ENCODE results near the gene CLIC1. TPM values are rescaled to one million over a fixed set of nuclear protein-coding genes. Genes with fewer than 3 reads are reported as not detected.
"Not testable (repeated sequence)": the region's sequence is repeated elsewhere in the genome, so short reads cannot be mapped to it uniquely, and the experiment has no call there.

Gene CLIC1
- total RNA-seq, 1 donor from 2014 or later, result 234 TPM

DNA sequence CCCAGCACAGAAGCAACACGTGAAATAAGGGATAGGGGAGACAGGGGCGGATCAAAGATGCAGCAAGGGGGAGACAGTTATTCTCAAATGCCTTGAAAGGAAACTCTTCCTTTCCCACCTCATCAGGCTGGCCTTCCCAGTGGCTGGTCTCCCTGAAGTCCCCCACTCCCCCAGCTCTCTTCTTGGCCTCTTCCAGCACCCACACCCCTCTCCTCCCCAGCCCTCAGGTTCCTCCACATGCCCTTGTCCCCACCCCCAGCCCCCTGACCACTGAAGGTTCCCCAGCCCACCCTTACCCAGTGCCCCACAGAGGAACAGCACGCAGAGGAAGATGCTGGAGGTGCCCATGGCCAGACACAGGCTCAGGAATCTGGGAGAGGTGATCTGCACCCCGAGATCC lies 22.9 kb downstream of the CLIC1 start:
- H3K4me1 Mint-ChIP-seq, result peaks cover 49% of the 10 kb centered on the region
- H3K27me3 ChIP-seq, result no peaks in the 10 kb centered on the region
- no peak overlapping the region for H3K27ac ChIP-seq
- no peak for DNase-seq (ENCODE audit: low spot score)
- H3F3A ChIP-seq (ENCODE audit: low read depth), result peaks cover 21% of the 10 kb centered on the region
- peaks cover 19% of the 10 kb centered on the region for H3K27me3 Mint-ChIP-seq (ENCODE audit: insufficient read depth, low read depth)
- H3K36me3 ChIP-seq, result no peaks in the 10 kb centered on the region
- H3K9me3 ChIP-seq (ENCODE audit: low read depth), result no peaks in the 10 kb centered on the region
- H3K4me3 ChIP-seq, result no peak overlapping the region
- H4K20me1 ChIP-seq (ENCODE audit: low read depth), result no peaks in the 10 kb centered on the region
- peak overlapping the region; percentile 16 for H3K4me3 Mint-ChIP-seq
- no peaks in the 10 kb centered on the region for H3K79me2 ChIP-seq (ENCODE audit: low read depth)
- no peaks in the 10 kb centered on the region for H3K9me3 Mint-ChIP-seq
- H3K9ac ChIP-seq, result no peak overlapping the region
- H2AFZ ChIP-seq (replicated peaks), result peak overlapping the region; percentile 75
- peak overlapping the region; percentile 64 for H3K4me2 ChIP-seq
- TF ChIP-seq EZH2 (IDR thresholded peaks at IDR 0.05) (no peak), EZH2phosphoT487 (IDR thresholded peaks at IDR 0.05) (no peak)
- TF ChIP-seq, protein P1, sequence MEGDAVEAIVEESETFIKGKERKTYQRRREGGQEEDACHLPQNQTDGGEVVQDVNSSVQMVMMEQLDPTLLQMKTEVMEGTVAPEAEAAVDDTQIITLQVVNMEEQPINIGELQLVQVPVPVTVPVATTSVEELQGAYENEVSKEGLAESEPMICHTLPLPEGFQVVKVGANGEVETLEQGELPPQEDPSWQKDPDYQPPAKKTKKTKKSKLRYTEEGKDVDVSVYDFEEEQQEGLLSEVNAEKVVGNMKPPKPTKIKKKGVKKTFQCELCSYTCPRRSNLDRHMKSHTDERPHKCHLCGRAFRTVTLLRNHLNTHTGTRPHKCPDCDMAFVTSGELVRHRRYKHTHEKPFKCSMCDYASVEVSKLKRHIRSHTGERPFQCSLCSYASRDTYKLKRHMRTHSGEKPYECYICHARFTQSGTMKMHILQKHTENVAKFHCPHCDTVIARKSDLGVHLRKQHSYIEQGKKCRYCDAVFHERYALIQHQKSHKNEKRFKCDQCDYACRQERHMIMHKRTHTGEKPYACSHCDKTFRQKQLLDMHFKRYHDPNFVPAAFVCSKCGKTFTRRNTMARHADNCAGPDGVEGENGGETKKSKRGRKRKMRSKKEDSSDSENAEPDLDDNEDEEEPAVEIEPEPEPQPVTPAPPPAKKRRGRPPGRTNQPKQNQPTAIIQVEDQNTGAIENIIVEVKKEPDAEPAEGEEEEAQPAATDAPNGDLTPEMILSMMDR (IDR thresholded peaks at IDR 0.05), result no peak
- H3K36me3 Mint-ChIP-seq, result no peaks in the 10 kb centered on the region
- H3K4me1 ChIP-seq, result peaks cover 25% of the 10 kb centered on the region
- H3K27ac Mint-ChIP-seq, result peak overlapping the region; percentile 97

DNA sequence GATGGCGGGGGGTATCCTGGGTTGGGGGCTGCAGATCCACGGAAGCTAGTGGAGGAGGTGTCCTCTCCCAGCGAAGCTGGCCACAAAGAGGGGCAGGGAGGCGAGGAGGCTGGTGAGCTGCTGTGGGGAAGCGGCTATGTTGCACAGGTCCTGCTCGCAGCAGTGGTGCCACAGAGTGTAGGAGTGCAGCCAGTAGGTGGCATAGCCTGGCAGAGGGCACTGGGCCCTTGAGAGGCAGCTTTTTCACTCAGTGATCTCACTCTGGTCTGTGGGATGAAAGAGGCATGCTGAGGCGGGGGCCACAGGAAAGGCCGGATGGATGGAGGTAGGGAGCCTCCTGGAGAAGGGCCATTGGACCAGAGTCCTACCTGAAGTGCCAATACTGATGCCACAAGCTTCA lies 24.0 kb downstream of the CLIC1 start:
- Histone ChIP-seq H3K27ac (no peak overlapping the region), H3K4me2 (no peak overlapping the region), H3K4me1 (peaks cover 25% of the 10 kb centered on the region), H3F3A (ENCODE audit: low read depth) (peaks cover 21% of the 10 kb centered on the region), H3K9me3 (ENCODE audit: low read depth) (no peaks in the 10 kb centered on the region), H2AFZ (replicated peaks) (no peak overlapping the region), H3K4me3 (no peak overlapping the region), H3K9ac (no peak overlapping the region), H4K20me1 (ENCODE audit: low read depth) (no peaks in the 10 kb centered on the region), H3K27me3 (no peaks in the 10 kb centered on the region), H3K36me3 (no peaks in the 10 kb centered on the region), H3K79me2 (ENCODE audit: low read depth) (no peaks in the 10 kb centered on the region)
- H3K4me1 Mint-ChIP-seq, result peaks cover 46% of the 10 kb centered on the region
- H3K4me3 Mint-ChIP-seq, result peak overlapping the region; percentile 75
- H3K9me3 Mint-ChIP-seq, result no peaks in the 10 kb centered on the region
- TF ChIP-seq EZH2 (IDR thresholded peaks at IDR 0.05) (no peak), EZH2phosphoT487 (IDR thresholded peaks at IDR 0.05) (no peak)
- TF ChIP-seq, protein P1 (IDR thresholded peaks at IDR 0.05), result no peak
- peak overlapping the region; percentile 84 for H3K27ac Mint-ChIP-seq
- DNase-seq (ENCODE audit: low spot score), result no peak
- H3K36me3 Mint-ChIP-seq, result no peaks in the 10 kb centered on the region
- peaks cover 17% of the 10 kb centered on the region for H3K27me3 Mint-ChIP-seq (ENCODE audit: insufficient read depth, low read depth)

DNA sequence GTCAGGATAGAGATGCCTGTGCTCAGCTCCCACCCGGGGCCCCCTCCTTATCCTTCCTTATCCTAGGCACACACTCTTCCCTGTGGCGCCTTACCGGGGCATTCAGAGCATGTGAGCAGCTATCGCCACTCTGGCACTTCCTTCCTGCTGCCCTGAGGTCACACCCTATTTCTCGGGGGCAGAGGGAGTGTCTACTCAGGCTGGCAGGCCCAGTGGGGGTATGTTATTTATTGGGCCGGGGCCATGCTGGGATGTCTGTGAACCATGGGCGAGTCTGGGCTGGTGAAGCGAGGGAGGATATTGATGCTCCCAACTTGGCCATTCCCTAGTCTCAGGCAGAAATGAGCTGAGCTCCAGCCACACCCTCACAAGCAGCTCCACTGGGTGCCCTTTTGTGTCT lies 25.1 kb downstream of the CLIC1 start:
- H3K9me3 Mint-ChIP-seq, result no peaks in the 10 kb centered on the region
- Histone ChIP-seq H3F3A (ENCODE audit: low read depth) (peaks cover 21% of the 10 kb centered on the region), H3K36me3 (no peaks in the 10 kb centered on the region), H3K4me3 (no peak overlapping the region), H4K20me1 (ENCODE audit: low read depth) (no peaks in the 10 kb centered on the region), H3K9ac (no peak overlapping the region), H2AFZ (replicated peaks) (no peak overlapping the region), H3K9me3 (ENCODE audit: low read depth) (no peaks in the 10 kb centered on the region), H3K27me3 (no peaks in the 10 kb centered on the region), H3K4me2 (no peak overlapping the region), H3K4me1 (peaks cover 25% of the 10 kb centered on the region), H3K27ac (no peak overlapping the region), H3K79me2 (ENCODE audit: low read depth) (no peaks in the 10 kb centered on the region)
- no peak overlapping the region for H3K27ac Mint-ChIP-seq
- H3K4me1 Mint-ChIP-seq, result peaks cover 44% of the 10 kb centered on the region
- DNase-seq (ENCODE audit: low spot score), result no peak
- H3K27me3 Mint-ChIP-seq (ENCODE audit: insufficient read depth, low read depth), result peaks cover 19% of the 10 kb centered on the region
- TF ChIP-seq EZH2phosphoT487 (IDR thresholded peaks at IDR 0.05), result no peak
- peak overlapping the region; percentile 75 for H3K4me3 Mint-ChIP-seq
- no peaks in the 10 kb centered on the region for H3K36me3 Mint-ChIP-seq

DNA sequence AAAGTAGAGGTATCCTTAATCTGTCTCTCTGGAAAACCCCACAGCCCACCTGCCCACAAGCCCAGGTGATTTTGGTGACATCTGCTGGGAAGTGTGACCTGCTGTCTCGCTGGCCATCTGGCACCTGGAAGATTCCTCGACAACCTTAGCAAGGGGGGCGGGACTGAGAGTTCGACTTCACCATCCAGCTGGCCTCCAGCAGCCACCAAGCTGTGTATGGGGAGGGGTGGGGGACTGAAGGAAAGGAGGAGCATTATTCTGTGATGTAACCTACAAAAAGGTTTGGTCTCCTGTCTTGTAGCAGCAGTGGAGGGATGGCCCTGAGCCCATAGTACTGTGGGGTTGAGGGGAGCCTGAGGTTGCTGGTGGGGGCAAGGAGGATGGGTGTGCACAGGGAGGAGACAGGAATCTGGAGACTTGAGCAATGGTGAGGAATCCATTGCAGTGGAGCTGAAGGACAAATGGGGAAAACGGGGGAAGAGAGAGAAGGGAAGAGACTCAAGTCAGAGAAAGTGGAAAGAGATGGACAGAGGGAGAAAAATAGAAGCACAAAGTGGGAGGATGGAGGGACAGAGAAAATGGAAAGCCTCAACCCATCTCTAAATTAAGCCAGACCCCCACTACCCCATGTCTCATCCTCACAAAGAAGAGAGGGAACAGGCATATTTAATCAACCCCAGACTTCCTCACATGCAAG lies 25.7 kb downstream of the CLIC1 start:
- H3K9ac ChIP-seq, result no peak overlapping the region
- H3K9me3 Mint-ChIP-seq, result no peaks in the 10 kb centered on the region

DNA sequence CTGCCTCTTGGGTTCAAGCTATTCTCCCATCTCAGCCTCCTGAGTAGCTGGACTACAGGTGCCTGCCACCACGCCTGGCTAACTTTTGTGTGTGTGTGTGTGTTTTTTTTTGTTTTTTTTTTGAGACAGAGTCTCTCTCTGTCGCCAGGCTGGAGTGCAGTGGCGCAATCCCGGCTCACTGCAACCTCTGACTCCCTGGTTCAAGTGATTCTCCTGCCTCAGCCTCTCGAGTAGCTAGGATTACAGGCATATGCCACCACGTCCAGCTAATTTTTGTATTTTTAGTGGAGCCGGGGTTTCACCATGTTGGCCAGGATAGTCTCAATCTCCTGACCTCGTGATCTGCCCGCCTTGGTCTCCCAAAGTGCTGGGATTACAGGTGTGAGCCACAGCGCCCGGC lies 27.2 kb downstream of the CLIC1 start:
- H3K9ac ChIP-seq; H3K4me3 ChIP-seq; H3K79me2 ChIP-seq (ENCODE audit: low read depth); H3K4me3 Mint-ChIP-seq; H2AFZ ChIP-seq (replicated peaks); H3K9me3 ChIP-seq (ENCODE audit: low read depth); H3K36me3 ChIP-seq; H4K20me1 ChIP-seq (ENCODE audit: low read depth); H3K36me3 Mint-ChIP-seq; DNase-seq (ENCODE audit: low spot score); H3K9me3 Mint-ChIP-seq; H3K27ac ChIP-seq; H3K27me3 ChIP-seq; H3K27ac Mint-ChIP-seq; H3K4me2 ChIP-seq: not testable (repeated sequence)
- peaks cover 12% of the 10 kb centered on the region for H3K4me1 ChIP-seq
- peaks cover 11% of the 10 kb centered on the region for H3F3A ChIP-seq (ENCODE audit: low read depth)
- Mint-ChIP-seq H3K4me1 (peaks cover 32% of the 10 kb centered on the region), H3K27me3 (ENCODE audit: insufficient read depth, low read depth) (peaks cover 17% of the 10 kb centered on the region)

More for the DNA sequence above, 25.7 kb downstream of the CLIC1 start:
- Histone ChIP-seq H3F3A (ENCODE audit: low read depth) (peaks cover 21% of the 10 kb centered on the region), H3K4me1 (peaks cover 25% of the 10 kb centered on the region), H3K4me2 (no peak overlapping the region), H3K36me3 (no peaks in the 10 kb centered on the region), H3K79me2 (ENCODE audit: low read depth) (no peaks in the 10 kb centered on the region), H2AFZ (replicated peaks) (no peak overlapping the region), H3K27ac (no peak overlapping the region), H3K4me3 (no peak overlapping the region), H3K9me3 (ENCODE audit: low read depth) (no peaks in the 10 kb centered on the region), H4K20me1 (ENCODE audit: low read depth) (no peaks in the 10 kb centered on the region), H3K27me3 (no peaks in the 10 kb centered on the region)
- peak overlapping the region; percentile 5 for H3K4me3 Mint-ChIP-seq
- peaks cover 43% of the 10 kb centered on the region for H3K4me1 Mint-ChIP-seq
- TF ChIP-seq, protein P1 (IDR thresholded peaks at IDR 0.05), result no peak
- TF ChIP-seq EZH2 (IDR thresholded peaks at IDR 0.05) (no peak), EZH2phosphoT487 (IDR thresholded peaks at IDR 0.05) (no peak)
- H3K27ac Mint-ChIP-seq, result peak overlapping the region; percentile 4
- H3K36me3 Mint-ChIP-seq, result no peaks in the 10 kb centered on the region
- DNase-seq (ENCODE audit: low spot score), result no peak
- peaks cover 19% of the 10 kb centered on the region for H3K27me3 Mint-ChIP-seq (ENCODE audit: insufficient read depth, low read depth)

Data from neural progenitor cell (in vitro differentiated cells).